Mesendoderm (in vitro differentiated cells): ENCODE measurements around the gene C10orf90.
A peak's percentile ranks its signal among the peaks of the same experiment; 100 is the strongest.
"Not testable (repeated sequence)": the region's sequence is repeated elsewhere in the genome, so short reads cannot be mapped to it uniquely, and the experiment has no call there.

Experiments used
- DNase-seq: peaks from one replicate; pipeline ENCODE4 v3.0.0; 2013
- H2AK5ac ChIP-seq: 2 replicates; pipeline ENCODE4 v1.6.1; 2013; ENCODE audit warnings: low read length, inconsistent platforms
- H2BK120ac ChIP-seq: 2 replicates; pipeline ENCODE4 v1.6.1; 2013; ENCODE audit warnings: low read depth, mild to moderate bottlenecking, low read length, moderate library complexity, mixed read lengths
- H2BK15ac ChIP-seq: replicated peaks from 2 replicates; pipeline ENCODE4 v1.6.1; 2013; ENCODE audit warnings: low read depth, mild to moderate bottlenecking, moderate library complexity
- H2BK5ac ChIP-seq: 2 replicates; pipeline ENCODE4 v1.6.1; 2013; ENCODE audit warnings: low read length, inconsistent platforms
- H3K18ac ChIP-seq: 2 replicates; pipeline ENCODE4 v1.6.1; 2013; ENCODE audit warnings: mild to moderate bottlenecking, low read length, mixed read lengths
- H3K23ac ChIP-seq: one replicate; pipeline ENCODE4 v1.6.1; 2013; ENCODE audit warnings: low read length
- H3K27ac ChIP-seq: 2 replicates; pipeline ENCODE4 v1.5.1; 2013; ENCODE audit warnings: low read depth, mild to moderate bottlenecking, inconsistent platforms, low read length, moderate library complexity
- H3K27me3 ChIP-seq: 2 replicates; pipeline ENCODE4 v1.6.1; 2013; ENCODE audit warnings: low read length, control low read depth, mild to moderate bottlenecking, inconsistent platforms; ENCODE audit not compliant: insufficient read depth, poor library complexity
- H3K36me3 ChIP-seq: 2 replicates; pipeline ENCODE4 v1.6.1; 2013; ENCODE audit warnings: low read length, inconsistent platforms; ENCODE audit not compliant: control insufficient read depth, insufficient read depth
- H3K4ac ChIP-seq: one replicate; pipeline ENCODE4 v1.6.1; 2013; ENCODE audit warnings: low read depth, mild to moderate bottlenecking, low read length, moderate library complexity
- H3K4me1 ChIP-seq: 2 replicates; pipeline ENCODE4 v1.6.1; 2013; ENCODE audit warnings: low read depth, low read length, inconsistent platforms; ENCODE audit not compliant: control insufficient read depth
- H3K4me2 ChIP-seq: 2 replicates; pipeline ENCODE4 v1.6.1; 2013; ENCODE audit warnings: low read length
- H3K4me3 ChIP-seq: 2 replicates; pipeline ENCODE4 v1.5.1; 2013; ENCODE audit warnings: mild to moderate bottlenecking, low read length
- H3K56ac ChIP-seq: one replicate; pipeline ENCODE4 v1.6.1; 2013; ENCODE audit warnings: low read length
- H3K79me1 ChIP-seq: 2 replicates; pipeline ENCODE4 v1.6.1; 2013; ENCODE audit warnings: low read length, inconsistent platforms
- H3K79me2 ChIP-seq: 2 replicates; pipeline ENCODE4 v1.6.1; 2013; ENCODE audit warnings: mild to moderate bottlenecking, low read length; ENCODE audit not compliant: control insufficient read depth, insufficient read depth
- H3K9ac ChIP-seq: 2 replicates; pipeline ENCODE4 v1.6.1; 2013; ENCODE audit warnings: low read length, inconsistent platforms
- H4K5ac ChIP-seq: one replicate; pipeline ENCODE4 v1.6.1; 2013; ENCODE audit warnings: low read length
- H4K8ac ChIP-seq: one replicate; pipeline ENCODE4 v1.6.1; 2013; ENCODE audit warnings: low read depth, mild to moderate bottlenecking, control low read depth, low read length, moderate library complexity
- WGBS: extraction: QIAGEN DNeasy Blood & Tissue Kit; methylation state at CpG from one replicate; pipeline ENCODE4 v1.1.7; 2013; ENCODE audit warnings: low lambda C conversion rate, missing lambda C conversion rate; ENCODE audit not compliant: insufficient coverage; ENCODE audit errors: extremely low coverage; 5-methylcytosine and 5-hydroxymethylcytosine counted together

C10orf90 gene

GRCh38 chr10:126561921-126562680 lies 108.4 kb downstream of the C10orf90 start:
- H3K18ac ChIP-seq: peak overlapping the region; percentile 94
- no peaks in the 10 kb centered on the region for H3K79me2 ChIP-seq
- peak overlapping the region; percentile 66 for H3K4ac ChIP-seq
- H3K4me1 ChIP-seq: peaks cover 20% of the 10 kb centered on the region
- H2BK5ac ChIP-seq: peak overlapping the region; percentile 98
- no peak overlapping the region for H4K5ac ChIP-seq
- H2AK5ac ChIP-seq: peak overlapping the region; percentile 82
- no peaks in the 10 kb centered on the region for H3K27me3 ChIP-seq
- no peaks in the 10 kb centered on the region for H3K79me1 ChIP-seq
- peak overlapping the region; percentile 76 for H2BK120ac ChIP-seq
- peak overlapping the region; percentile 89 for H3K56ac ChIP-seq
- no peak overlapping the region for H3K23ac ChIP-seq
- no peak overlapping the region for H3K4me3 ChIP-seq
- no peaks in the 10 kb centered on the region for H3K36me3 ChIP-seq
- peak overlapping the region; percentile 94 for H3K27ac ChIP-seq
- H4K8ac ChIP-seq: no peak overlapping the region
- DNase-seq: peak; percentile 89
- WGBS: no CpG with 5 or more reads among the region's 13 CpGs
- no peak overlapping the region for H3K4me2 ChIP-seq
- no peak overlapping the region for H2BK15ac ChIP-seq
- peak overlapping the region; percentile 26 for H3K9ac ChIP-seq

- Histone ChIP-seq H3K4me1 (peaks cover 20% of the 10 kb centered on the region), H3K4me3 (no peak overlapping the region), H3K9ac (peak overlapping the region; percentile 25), H3K56ac (peak overlapping the region; percentile 69), H3K4ac (peak overlapping the region; percentile 48), H4K8ac (peak overlapping the region; percentile 57), H2AK5ac (no peak overlapping the region), H3K79me1 (no peaks in the 10 kb centered on the region), H4K5ac (peak overlapping the region; percentile 81), H3K4me2 (no peak overlapping the region), H2BK5ac (peak overlapping the region; percentile 77), H2BK120ac (peak overlapping the region; percentile 92), H2BK15ac (no peak overlapping the region), H3K27me3 (no peaks in the 10 kb centered on the region), H3K18ac (peak overlapping the region; percentile 91), H3K23ac (no peak overlapping the region), H3K79me2 (no peaks in the 10 kb centered on the region), H3K36me3 (no peaks in the 10 kb centered on the region), H3K27ac (peak overlapping the region; percentile 95)
- peak; percentile 95 for DNase-seq
- WGBS: no CpG with 5 or more reads among the region's 10 CpGs
These were observed 109.1 kb downstream of the C10orf90 start for GRCh38 chr10:126561294-126561920.

GRCh38 chr10:126558881-126559280 lies 111.6 kb downstream of the C10orf90 start:
- no peak overlapping the region for H3K4me3 ChIP-seq

GRCh38 chr10:126551202-126551601 lies 119.3 kb downstream of the C10orf90 start:
- H3K4me1 ChIP-seq: no peaks in the 10 kb centered on the region
- H2BK15ac ChIP-seq: no peak overlapping the region
- DNase-seq: no peak
- no peaks in the 10 kb centered on the region for H3K79me2 ChIP-seq
- no peak overlapping the region for H4K8ac ChIP-seq
- H3K27me3 ChIP-seq: no peaks in the 10 kb centered on the region
- no peak overlapping the region for H4K5ac ChIP-seq
- no peak overlapping the region for H3K4ac ChIP-seq
- H3K36me3 ChIP-seq: no peaks in the 10 kb centered on the region
- no peak overlapping the region for H3K4me3 ChIP-seq
- no peak overlapping the region for H3K9ac ChIP-seq
- H3K79me1 ChIP-seq: no peaks in the 10 kb centered on the region
- H3K18ac ChIP-seq: no peak overlapping the region
- no peak overlapping the region for H2AK5ac ChIP-seq
- no peak overlapping the region for H3K4me2 ChIP-seq
- H3K23ac ChIP-seq: no peak overlapping the region
- no peak overlapping the region for H2BK5ac ChIP-seq
- no peak overlapping the region for H2BK120ac ChIP-seq
- no peak overlapping the region for H3K56ac ChIP-seq
- no peak overlapping the region for H3K27ac ChIP-seq

More at GRCh38 chr10:126558881-126559280, 111.6 kb downstream of the C10orf90 start:
- Histone ChIP-seq H3K9ac (no peak overlapping the region), H3K4me2 (no peak overlapping the region), H3K4ac (no peak overlapping the region), H4K5ac (no peak overlapping the region), H3K27ac (no peak overlapping the region), H2BK120ac (no peak overlapping the region), H4K8ac (no peak overlapping the region), H3K56ac (peak overlapping the region; percentile 6), H3K23ac (no peak overlapping the region), H3K79me1 (no peaks in the 10 kb centered on the region), H3K36me3 (no peaks in the 10 kb centered on the region), H2BK5ac (no peak overlapping the region), H3K18ac (peak overlapping the region; percentile 54), H3K79me2 (no peaks in the 10 kb centered on the region), H2BK15ac (no peak overlapping the region), H3K27me3 (no peaks in the 10 kb centered on the region), H3K4me1 (peaks cover 20% of the 10 kb centered on the region), H2AK5ac (no peak overlapping the region)
- DNase-seq: no peak
- no CpG with 5 or more reads among the region's 1 CpG for WGBS

GRCh38 chr10:126550586-126550985 lies 119.9 kb downstream of the C10orf90 start:
- not testable (repeated sequence) for H3K56ac ChIP-seq, H3K23ac ChIP-seq, H2BK15ac ChIP-seq, H2BK120ac ChIP-seq, H3K27ac ChIP-seq, H4K8ac ChIP-seq, H3K36me3 ChIP-seq, H3K4ac ChIP-seq, H2AK5ac ChIP-seq, H4K5ac ChIP-seq, H3K4me2 ChIP-seq, H3K4me3 ChIP-seq, H3K9ac ChIP-seq, H3K79me2 ChIP-seq, DNase-seq, H3K18ac ChIP-seq, H3K4me1 ChIP-seq, H2BK5ac ChIP-seq, H3K79me1 ChIP-seq, H3K27me3 ChIP-seq
- no CpG with 5 or more reads among the region's 4 CpGs for WGBS
